ENCODE results near the gene IFIT1B.

Gene IFIT1B

GRCh38 chr10:89414146-89414878 is 36.5 kb downstream of the IFIT1B start, which contains the start of gene IFIT5:
Gene IFIT5 (plus strand): TSS chr10:89414568. CDS start chr10:89414799, 231 bp downstream.
- peak; percentile 96 for DNase-seq

GRCh38 chr10:89414879-89415821 is 37.3 kb downstream of the IFIT1B start:
- no peak for DNase-seq

- DNase-seq = no peak
Measured at GRCh38 chr10:89416465-89416864, 38.6 kb downstream of the IFIT1B start.

- DNase-seq = no peak
Measured at GRCh38 chr10:89419548-89419947, 41.7 kb downstream of the IFIT1B start.

GRCh38 chr10:89421018-89421476 is 43.2 kb downstream of the IFIT1B start:
- DNase-seq = no peak

GRCh38 chr10:89425000-89425399 is 47.1 kb downstream of the IFIT1B start:
- DNase-seq = no peak

GRCh38 chr10:89426230-89426868 is 48.5 kb downstream of the IFIT1B start:
- peak; percentile 83 for DNase-seq

- DNase-seq = no peak
Measured at GRCh38 chr10:89427629-89428028, 49.8 kb downstream of the IFIT1B start.

- DNase-seq = no peak
Measured at GRCh38 chr10:89428877-89429276, 51.0 kb downstream of the IFIT1B start.

- peak; percentile 42 for DNase-seq
Measured at GRCh38 chr10:89431977-89432376, 54.1 kb downstream of the IFIT1B start.
